HepG2 (cell line): ENCODE results near the gene GSTP1. TPM values are rescaled to one million over a fixed set of nuclear protein-coding genes. Genes with fewer than 3 reads are reported as not detected.

Source experiments
- ATAC-seq: fragments of 200-7000 bp; cut with Tn5 transposase; 3 replicates; pipeline ENCODE4 v1.9.1; 2020; ENCODE audit warnings: mild to moderate bottlenecking, moderate library complexity
- BruUV-seq: library from RNA; stranded (reverse); fragments of 400-500 nt; replicated peaks from 2 replicates; lab custom pipeline; 2021; lab: Mats Ljungman, UMichigan
- CTCF ChIA-PET: fragments of 300-600 bp; formaldehyde crosslinking; extraction: SDS; loops from one replicate; lab custom pipeline; 2021; ENCODE audit warnings: low total read pairs, inconsistent platforms, low intra/inter-chr PET ratio; lab: Yijun Ruan, JAX
- POLR2A ChIA-PET: fragments of 350-600 bp; sonication (Branson Sonifier 250); formaldehyde crosslinking; loops from one replicate; lab custom pipeline; 2020; ENCODE audit warnings: antibody characterized with exemption, inconsistent platforms; lab: Yijun Ruan, JAX
- DNase-seq: peaks from one replicate; pipeline ENCODE4 v3.0.0-alpha.2; 2015; ENCODE audit warnings: low spot score
- FAIRE-seq: peaks from 3 replicates; lab custom pipeline; 2011; peaks lifted over from hg19 to GRCh38; lab: Jason Lieb, UNC
- H2AFZ ChIP-seq: one replicate; pipeline ENCODE4 v1.6.1; 2011; ENCODE audit warnings: low read length, inconsistent platforms
- H3K27ac ChIP-seq: fragments of 300-600 bp; 3 replicates; pipeline ENCODE4 v1.8.0; 2011; ENCODE audit warnings: mixed run types, mild to moderate bottlenecking, mixed read lengths, low read length, inconsistent platforms; ENCODE audit not compliant: insufficient read depth; ENCODE audit errors: extremely low read length
- H3K27me3 ChIP-seq, 2 experiments: fragments of 200-600 bp in 1 of 2; 2 replicates in 1 of 2; 3 replicates in 1 of 2; pipeline versions ENCODE4 v1.6.0 to v1.8.0; 2011; ENCODE audit warnings: low read length in 2 of 2, mild to moderate bottlenecking in 2 of 2, moderate library complexity in 2 of 2, inconsistent platforms in 1 of 2; ENCODE audit not compliant: insufficient read depth in 2 of 2, control insufficient read depth in 1 of 2
- H3K36me3 ChIP-seq, 2 experiments: fragments of 200-600 bp in 1 of 2; replicated peaks in 1 of 2; 2 replicates in 1 of 2; 3 replicates in 1 of 2; pipeline versions ENCODE4 v1.5.1 to v1.8.0; 2011; ENCODE audit warnings: low read length in 2 of 2, inconsistent platforms in 1 of 2; ENCODE audit not compliant: insufficient read depth in 2 of 2, control insufficient read depth in 1 of 2
- H3K4me1 ChIP-seq: 2 replicates; pipeline ENCODE4 v1.5.1; 2012; ENCODE audit warnings: low read length, inconsistent platforms; ENCODE audit not compliant: insufficient read depth
- H3K4me2 ChIP-seq: 2 replicates; pipeline ENCODE4 v1.6.0; 2011; ENCODE audit warnings: low read depth, low read length, inconsistent platforms
- H3K4me3 ChIP-seq, 3 experiments: fragments of 200-600 bp in 1 of 3; sonication (generic), shearing (Covaris generic) in 1 of 3; replicated peaks in 1 of 3; 2 replicates each; pipeline ENCODE4 v1.5.1; 2011 to 2016; ENCODE audit warnings: low read length in 3 of 3, inconsistent platforms in 2 of 3, low read depth in 2 of 3, mild to moderate bottlenecking in 2 of 3, control low read depth in 1 of 3, mixed read lengths in 1 of 3; ENCODE audit not compliant: insufficient read depth in 1 of 3
- H3K79me2 ChIP-seq: one replicate; pipeline ENCODE4 v1.6.1; 2011; ENCODE audit warnings: low read length, inconsistent platforms; ENCODE audit not compliant: insufficient read depth
- H3K9ac ChIP-seq: 2 replicates; pipeline ENCODE4 v1.6.0; 2011; ENCODE audit warnings: mild to moderate bottlenecking, low read depth, low read length, inconsistent platforms; ENCODE audit not compliant: insufficient read depth
- H3K9me3 ChIP-seq: 2 replicates; pipeline ENCODE4 v1.5.1; 2012; ENCODE audit warnings: mild to moderate bottlenecking, low read length
- H4K20me1 ChIP-seq: 2 replicates; pipeline ENCODE4 v1.6.0; 2011; ENCODE audit warnings: inconsistent platforms, mild to moderate bottlenecking, low read length, moderate library complexity; ENCODE audit not compliant: insufficient read depth
- AGO2 ChIP-seq: fragments of 200-400 bp; formaldehyde crosslinking; optimal IDR thresholded peaks from 2 replicates; pipeline ENCODE3; 2017; ENCODE audit warnings: mild to moderate bottlenecking, low read depth, low read length, moderate library complexity
- HNRNPUL1 ChIP-seq: fragments of 200-400 bp; formaldehyde crosslinking; IDR thresholded peaks from 2 replicates; pipeline ENCODE4 v1.6.1; 2017; ENCODE audit warnings: low read depth, mild to moderate bottlenecking, low read length, moderate library complexity
- HOXA3 ChIP-seq: sonication (generic); formaldehyde crosslinking; IDR thresholded peaks from 2 replicates; pipeline ENCODE4 v1.5.0; 2020; ENCODE audit warnings: missing genetic modification reagents
- NFIB ChIP-seq: sonication (generic); formaldehyde crosslinking; IDR thresholded peaks from 2 replicates; pipeline ENCODE4 v1.9.0; 2021; ENCODE audit warnings: missing genetic modification reagents, mild to moderate bottlenecking, borderline replicate concordance
- PAX8 ChIP-seq: sonication (generic); formaldehyde crosslinking; IDR thresholded peaks from 2 replicates; pipeline ENCODE4 v1.8.0; 2022; ENCODE audit warnings: mild to moderate bottlenecking, missing genetic modification reagents, borderline replicate concordance
- ZFY ChIP-seq: sonication (generic); formaldehyde crosslinking; IDR thresholded peaks from 2 replicates; pipeline ENCODE4 v1.4.0; 2020; ENCODE audit warnings: missing genetic modification reagents
- ZNF335 ChIP-seq: sonication (generic); formaldehyde crosslinking; IDR thresholded peaks from 2 replicates; pipeline ENCODE4 v1.4.0; 2020; ENCODE audit warnings: missing genetic modification reagents
- ZNF780A ChIP-seq: sonication (generic); formaldehyde crosslinking; IDR thresholded peaks from 2 replicates; pipeline ENCODE4 v1.8.0; 2022; ENCODE audit warnings: mild to moderate bottlenecking, missing genetic modification reagents, moderate library complexity
- WGBS: methylation state at CpG from one replicate; pipeline ENCODE4 v1.1.6; 2017; ENCODE audit warnings: low lambda C conversion rate; 5-methylcytosine and 5-hydroxymethylcytosine counted together
- in situ Hi-C: cut with HindIII; loops from 2 replicates; pipeline ENCODE4 v1.10.0; 2017; ENCODE audit warnings: low pct_unique_long_range_greater_than_20kb; ENCODE audit not compliant: extremely low pct_ligation_motif_present
- intact Hi-C: fragments of 100-400 bp; cut with micrococcal nuclease; formaldehyde crosslinking; loops from one replicate; pipeline ENCODE4 v1.10.0; 2022; ENCODE audit not compliant: unreplicated experiment
- polyA plus RNA-seq, 8 experiments: library from polyadenylated mRNA; depleted of rRNA in 3 of 8; stranded (reverse) in 7 of 8; unstranded in 1 of 8; fragments of >200 nt; fragmentation: Illumina TruSeq in 4 of 8; extraction: Trizol in 4 of 8; gene quantifications; 2 replicates each; pipeline versions ENCODE4 v1.2.1 to v1.2.3, GENCODE V29; 2011 to 2016; ENCODE audit warnings: low read depth in 4 of 8, missing spikeins in 1 of 8, mixed read lengths in 1 of 8; ENCODE audit not compliant: insufficient read depth in 1 of 8
- total RNA-seq, 5 experiments: library from RNA; depleted of rRNA; stranded (reverse); fragments of >200 nt; fragmentation: Illumina TruSeq; extraction: Trizol; gene quantifications; 2 replicates each; pipeline ENCODE4 v1.2.3, GENCODE V29; 2016; ENCODE audit warnings: low read depth in 1 of 5
- TF ChIP-seq, protein P1 (sequence below): sonication (generic); formaldehyde crosslinking; IDR thresholded peaks from 2 replicates; pipeline ENCODE4 v1.4.0; 2020; ENCODE audit warnings: mild to moderate bottlenecking, missing genetic modification reagents, borderline replicate concordance
- TF ChIP-seq, protein P2 (sequence below): IDR thresholded peaks from 2 replicates; pipeline ENCODE4 v1.6.1; 2018; ENCODE audit warnings: missing genetic modification reagents

Gene GSTP1
- total and polyA plus RNA-seq, 2 of the 13 experiments (the other 11 are each of a cell fraction or from before 2014, with no cell fraction given): not detected

DNA sequence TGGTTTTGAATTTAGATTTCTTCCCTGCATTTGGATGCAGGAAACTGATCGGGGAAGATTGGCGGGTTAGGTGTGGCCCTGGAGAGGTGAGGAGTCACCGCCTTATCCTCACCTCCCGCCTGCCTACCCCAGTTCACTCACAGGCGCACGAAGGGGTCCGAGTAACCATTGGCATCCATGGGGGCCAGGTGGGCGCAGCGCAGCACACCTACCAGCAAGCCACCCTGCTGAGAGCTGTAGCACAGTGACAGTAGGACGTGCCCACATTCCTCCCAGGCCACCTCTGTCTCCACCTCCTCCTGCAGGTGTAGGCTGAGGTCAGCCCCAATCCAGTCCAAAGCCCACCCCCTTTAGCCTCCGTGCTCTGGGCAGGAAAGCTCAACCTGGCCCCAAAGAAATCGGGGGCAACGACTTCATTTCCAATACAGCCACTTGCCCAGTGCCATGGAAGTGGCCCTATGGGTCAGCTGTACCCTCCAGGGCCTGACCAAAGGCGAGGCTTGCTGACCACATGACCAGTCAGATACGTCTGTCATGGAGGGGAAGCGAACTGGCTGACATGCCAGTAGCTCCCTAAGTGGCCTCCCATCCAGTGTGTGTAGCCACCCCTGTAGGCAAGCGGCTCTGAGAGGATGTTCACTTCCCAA, 29.8 kb downstream of the GSTP1 start:
- no peak for DNase-seq
- H3K4me2 ChIP-seq: no peak overlapping the region
- peaks cover 13 to 32% of the 10 kb centered on the region in 2 experiments; a peak in 4 of 5 replicates for H3K36me3 ChIP-seq
- H3K9ac ChIP-seq: no peak overlapping the region
- H3K27ac ChIP-seq: no peak overlapping the region
- 89% methylated on average over 11 of the region's 17 CpGs for whole genome bisulfite sequencing
- ChIA-PET POLR2A (interaction anchor here (0.9 to 2.5 kb wide), 4 partner anchors 15 to 41 kb away, joined by 3 to 15 read pairs (median 8); partner anchors contain the start of genes ACY3 and NUDT8), CTCF (interaction anchor here (1.6 to 2.9 kb wide), 3 partner anchors 16 to 46 kb away, joined by 7 to 20 read pairs (median 16); partner anchors contain the start of gene NUDT8)
- in situ Hi-C loops (no loop called here), intact Hi-C loops (no loop called here)
- FAIRE-seq: no peak
- H4K20me1 ChIP-seq: no peaks in the 10 kb centered on the region
- H3K4me1 ChIP-seq: peaks cover 43% of the 10 kb centered on the region
- no peaks in the 10 kb centered on the region for H3K79me2 ChIP-seq
- no peak overlapping the region for H3K4me3 ChIP-seq
- H3K27me3 ChIP-seq: no peaks in the 10 kb centered on the region
- no peaks in the 10 kb centered on the region for H3K9me3 ChIP-seq
- H2AFZ ChIP-seq: no peak overlapping the region
- no peak for ATAC-seq
- no TSS peak for BruUV-seq
- TF ChIP-seq ZNF780A: no peak
- TF ChIP-seq, protein P1, sequence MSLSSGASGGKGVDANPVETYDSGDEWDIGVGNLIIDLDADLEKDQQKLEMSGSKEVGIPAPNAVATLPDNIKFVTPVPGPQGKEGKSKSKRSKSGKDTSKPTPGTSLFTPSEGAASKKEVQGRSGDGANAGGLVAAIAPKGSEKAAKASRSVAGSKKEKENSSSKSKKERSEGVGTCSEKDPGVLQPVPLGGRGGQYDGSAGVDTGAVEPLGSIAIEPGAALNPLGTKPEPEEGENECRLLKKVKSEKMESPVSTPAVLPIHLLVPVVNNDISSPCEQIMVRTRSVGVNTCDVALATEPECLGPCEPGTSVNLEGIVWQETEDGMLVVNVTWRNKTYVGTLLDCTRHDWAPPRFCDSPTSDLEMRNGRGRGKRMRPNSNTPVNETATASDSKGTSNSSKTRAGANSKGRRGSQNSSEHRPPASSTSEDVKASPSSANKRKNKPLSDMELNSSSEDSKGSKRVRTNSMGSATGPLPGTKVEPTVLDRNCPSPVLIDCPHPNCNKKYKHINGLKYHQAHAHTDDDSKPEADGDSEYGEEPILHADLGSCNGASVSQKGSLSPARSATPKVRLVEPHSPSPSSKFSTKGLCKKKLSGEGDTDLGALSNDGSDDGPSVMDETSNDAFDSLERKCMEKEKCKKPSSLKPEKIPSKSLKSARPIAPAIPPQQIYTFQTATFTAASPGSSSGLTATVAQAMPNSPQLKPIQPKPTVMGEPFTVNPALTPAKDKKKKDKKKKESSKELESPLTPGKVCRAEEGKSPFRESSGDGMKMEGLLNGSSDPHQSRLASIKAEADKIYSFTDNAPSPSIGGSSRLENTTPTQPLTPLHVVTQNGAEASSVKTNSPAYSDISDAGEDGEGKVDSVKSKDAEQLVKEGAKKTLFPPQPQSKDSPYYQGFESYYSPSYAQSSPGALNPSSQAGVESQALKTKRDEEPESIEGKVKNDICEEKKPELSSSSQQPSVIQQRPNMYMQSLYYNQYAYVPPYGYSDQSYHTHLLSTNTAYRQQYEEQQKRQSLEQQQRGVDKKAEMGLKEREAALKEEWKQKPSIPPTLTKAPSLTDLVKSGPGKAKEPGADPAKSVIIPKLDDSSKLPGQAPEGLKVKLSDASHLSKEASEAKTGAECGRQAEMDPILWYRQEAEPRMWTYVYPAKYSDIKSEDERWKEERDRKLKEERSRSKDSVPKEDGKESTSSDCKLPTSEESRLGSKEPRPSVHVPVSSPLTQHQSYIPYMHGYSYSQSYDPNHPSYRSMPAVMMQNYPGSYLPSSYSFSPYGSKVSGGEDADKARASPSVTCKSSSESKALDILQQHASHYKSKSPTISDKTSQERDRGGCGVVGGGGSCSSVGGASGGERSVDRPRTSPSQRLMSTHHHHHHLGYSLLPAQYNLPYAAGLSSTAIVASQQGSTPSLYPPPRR (CRISPR knock-in tag): no peak
- no peak for TF ChIP-seq ZNF335 (CRISPR knock-in tag)
- TF ChIP-seq ZFY (CRISPR knock-in tag): no peak
- TF ChIP-seq PAX8 (CRISPR knock-in tag): no peak
- no peak for TF ChIP-seq NFIB
- TF ChIP-seq HNRNPUL1: no peak
- no peak for TF ChIP-seq AGO2
- TF ChIP-seq, protein P2, sequence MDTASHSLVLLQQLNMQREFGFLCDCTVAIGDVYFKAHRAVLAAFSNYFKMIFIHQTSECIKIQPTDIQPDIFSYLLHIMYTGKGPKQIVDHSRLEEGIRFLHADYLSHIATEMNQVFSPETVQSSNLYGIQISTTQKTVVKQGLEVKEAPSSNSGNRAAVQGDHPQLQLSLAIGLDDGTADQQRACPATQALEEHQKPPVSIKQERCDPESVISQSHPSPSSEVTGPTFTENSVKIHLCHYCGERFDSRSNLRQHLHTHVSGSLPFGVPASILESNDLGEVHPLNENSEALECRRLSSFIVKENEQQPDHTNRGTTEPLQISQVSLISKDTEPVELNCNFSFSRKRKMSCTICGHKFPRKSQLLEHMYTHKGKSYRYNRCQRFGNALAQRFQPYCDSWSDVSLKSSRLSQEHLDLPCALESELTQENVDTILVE (CRISPR knock-in tag): no peak
- no peak for TF ChIP-seq HOXA3 (CRISPR knock-in tag)
